Activated CD4-positive, alpha-beta T cell treated with anti-CD3 and anti-CD28 coated beads, Interleukin-2, amount 50 U/mL, for 4 hours (primary cell): ENCODE measurements around the gene ANGEL2.
A peak's percentile ranks its signal among the peaks of the same experiment; 100 is the strongest.
"Not testable (repeated sequence)": the region's sequence is repeated elsewhere in the genome, so short reads cannot be mapped to it uniquely, and the experiment has no call there.

Experiments used
- DNase-seq, 2 experiments: peaks; one replicate each; pipeline ENCODE4 v3.0.0-alpha.2; 2020

Gene ANGEL2, protein sequence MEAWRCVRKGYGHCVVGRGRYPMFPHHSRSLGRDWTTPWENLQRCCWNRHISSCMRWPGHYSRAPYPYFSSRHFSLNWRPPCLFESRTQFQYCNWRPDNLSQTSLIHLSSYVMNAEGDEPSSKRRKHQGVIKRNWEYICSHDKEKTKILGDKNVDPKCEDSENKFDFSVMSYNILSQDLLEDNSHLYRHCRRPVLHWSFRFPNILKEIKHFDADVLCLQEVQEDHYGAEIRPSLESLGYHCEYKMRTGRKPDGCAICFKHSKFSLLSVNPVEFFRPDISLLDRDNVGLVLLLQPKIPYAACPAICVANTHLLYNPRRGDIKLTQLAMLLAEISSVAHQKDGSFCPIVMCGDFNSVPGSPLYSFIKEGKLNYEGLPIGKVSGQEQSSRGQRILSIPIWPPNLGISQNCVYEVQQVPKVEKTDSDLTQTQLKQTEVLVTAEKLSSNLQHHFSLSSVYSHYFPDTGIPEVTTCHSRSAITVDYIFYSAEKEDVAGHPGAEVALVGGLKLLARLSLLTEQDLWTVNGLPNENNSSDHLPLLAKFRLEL

DNA sequence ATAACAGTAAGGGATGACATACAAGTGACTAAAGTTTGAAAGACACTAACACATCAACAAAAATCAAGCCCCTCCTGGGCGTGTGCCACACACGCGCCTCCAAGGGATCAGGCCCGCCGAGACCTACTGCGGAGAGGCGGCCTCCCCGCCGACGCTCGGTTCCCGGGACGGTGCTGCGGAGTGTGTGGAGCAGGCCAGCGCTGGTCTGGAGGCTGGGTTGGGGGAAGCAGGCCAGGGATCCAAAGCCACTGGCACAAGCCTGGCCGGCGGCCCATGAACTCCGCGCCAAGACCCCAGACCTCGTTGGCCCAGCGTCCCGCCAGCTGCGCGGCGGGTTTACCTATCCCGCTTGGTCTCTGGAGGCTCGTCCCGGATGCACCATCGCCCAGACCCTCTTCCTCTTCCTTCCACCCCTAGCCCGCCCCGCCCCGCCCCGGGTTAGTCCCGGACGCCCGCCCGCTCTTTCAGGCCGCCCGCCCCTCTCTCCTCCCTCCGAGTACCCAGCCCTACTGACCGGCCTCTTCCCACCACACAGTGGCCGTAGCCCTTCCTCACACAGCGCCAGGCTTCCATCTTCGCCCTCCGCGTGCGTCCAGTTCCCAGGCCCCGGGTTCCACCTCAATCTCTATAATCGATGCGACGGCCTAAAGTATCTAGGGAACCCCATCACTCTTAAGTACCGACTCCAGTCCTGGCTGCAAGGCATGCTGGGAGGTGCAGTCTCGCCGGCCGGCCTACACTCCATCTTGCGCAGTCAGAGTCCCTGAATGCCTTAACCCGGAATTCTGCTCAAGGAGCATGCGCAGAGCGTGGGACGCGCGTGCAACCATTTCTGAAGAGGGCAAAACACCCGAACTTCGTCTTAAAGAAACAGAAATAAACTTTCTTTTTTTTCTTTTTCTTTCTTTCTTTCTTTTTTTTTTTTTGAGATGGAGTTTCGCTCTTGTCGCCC is at the start of gene ANGEL2:
Gene ANGEL2, minus strand, starts transcription at position 769 of the 952 bp plus-strand sequence. Its CDS starts 196 bp downstream, at position 573.
- DNase-seq = peak; percentile 94 to 96

DNA sequence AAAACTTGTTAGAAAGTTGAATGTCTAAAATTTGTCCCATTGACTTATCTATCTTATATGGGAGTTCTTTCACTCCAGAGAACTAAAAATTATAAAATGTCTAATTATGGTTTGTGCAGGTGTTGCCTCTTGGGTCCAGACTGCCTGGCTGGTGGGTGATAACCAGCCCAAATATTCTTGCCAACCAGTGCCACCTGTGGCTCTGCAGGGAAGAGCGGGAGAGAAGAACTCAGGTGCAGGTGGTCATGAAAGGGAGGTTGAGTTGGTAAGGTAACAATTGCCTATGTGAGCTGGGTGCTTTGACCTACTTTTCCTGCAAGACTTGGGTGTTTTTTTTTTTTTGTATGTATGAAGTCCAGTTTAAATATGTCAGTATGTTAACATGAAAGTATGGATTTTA is 45.6 kb upstream of the ANGEL2 start:
- DNase-seq = no peak

DNA sequence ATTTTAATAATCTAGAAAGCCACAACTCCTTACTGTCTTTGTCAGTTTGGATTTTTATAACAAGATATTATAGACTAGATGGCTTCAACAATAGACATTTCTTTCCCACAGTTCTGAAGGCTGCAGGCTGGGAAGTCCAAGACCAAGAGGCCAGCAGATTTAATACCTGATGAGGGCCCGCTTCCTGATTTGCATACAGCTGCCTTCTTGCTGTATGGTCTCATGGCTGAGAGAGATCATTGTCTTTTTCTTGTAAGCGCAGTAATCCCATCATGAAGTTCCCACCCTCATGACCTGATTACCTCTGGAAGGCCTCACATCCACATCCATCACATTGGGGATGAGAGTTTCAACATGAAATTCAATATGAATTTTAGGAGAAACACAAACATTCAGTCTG is 45.2 kb upstream of the ANGEL2 start:
- no peak for DNase-seq

DNA sequence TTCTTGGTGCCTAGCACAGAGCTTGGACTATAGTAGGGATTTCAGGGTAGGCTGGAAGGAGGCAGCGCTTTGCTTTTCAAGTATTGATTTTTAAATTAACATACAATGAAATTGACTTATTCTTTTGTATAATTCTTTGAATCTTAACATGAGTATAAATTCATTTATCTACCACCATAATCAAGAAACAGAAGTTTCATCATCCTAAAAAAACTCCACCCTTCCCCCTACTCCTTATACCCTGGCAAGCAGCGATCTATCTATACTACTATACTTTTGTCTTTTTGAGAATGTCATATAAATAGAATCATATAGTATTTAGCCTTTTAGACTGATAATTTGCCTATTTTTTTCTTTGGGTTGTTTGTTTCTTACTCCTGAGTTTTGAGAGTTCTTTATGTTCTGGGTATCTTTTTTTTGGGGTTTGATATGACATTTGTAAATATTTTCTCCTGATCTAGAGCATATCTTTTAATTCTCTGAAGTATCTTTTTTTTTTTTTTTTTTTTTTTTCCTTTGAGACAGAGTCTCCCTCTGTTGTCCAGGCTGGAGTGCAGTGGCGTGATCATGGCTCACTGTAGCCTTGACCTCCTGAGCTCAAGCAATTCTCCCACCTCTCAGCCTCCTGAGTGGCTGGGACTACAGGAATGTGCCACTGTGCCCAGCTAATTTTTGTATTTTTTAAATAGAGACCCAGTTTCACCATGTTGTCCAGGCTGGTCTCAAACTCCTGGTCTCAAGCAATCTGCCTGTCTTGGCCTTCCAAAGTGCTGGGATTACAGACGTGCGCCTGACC is 41.8 kb upstream of the ANGEL2 start:
- DNase-seq = no peak

DNA sequence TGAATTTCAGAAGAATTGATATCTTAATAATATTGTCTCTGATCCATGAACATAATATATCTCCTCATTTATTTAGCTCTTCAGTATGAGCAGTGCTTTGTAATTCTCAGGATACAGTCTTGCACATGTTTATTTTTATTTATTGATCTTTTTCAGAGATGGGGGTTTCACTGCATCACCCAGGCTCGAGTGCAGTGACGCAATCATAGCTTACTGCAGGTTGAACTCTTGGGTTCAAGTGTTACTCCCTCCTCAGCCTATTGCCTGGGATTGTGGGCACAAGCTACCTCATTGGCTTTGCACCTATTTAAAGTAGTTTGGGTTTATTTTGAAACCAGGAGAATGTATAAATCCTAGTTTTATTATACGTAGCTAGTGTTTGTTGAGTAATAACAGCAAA is 40.1 kb upstream of the ANGEL2 start:
- DNase-seq = no peak

DNA sequence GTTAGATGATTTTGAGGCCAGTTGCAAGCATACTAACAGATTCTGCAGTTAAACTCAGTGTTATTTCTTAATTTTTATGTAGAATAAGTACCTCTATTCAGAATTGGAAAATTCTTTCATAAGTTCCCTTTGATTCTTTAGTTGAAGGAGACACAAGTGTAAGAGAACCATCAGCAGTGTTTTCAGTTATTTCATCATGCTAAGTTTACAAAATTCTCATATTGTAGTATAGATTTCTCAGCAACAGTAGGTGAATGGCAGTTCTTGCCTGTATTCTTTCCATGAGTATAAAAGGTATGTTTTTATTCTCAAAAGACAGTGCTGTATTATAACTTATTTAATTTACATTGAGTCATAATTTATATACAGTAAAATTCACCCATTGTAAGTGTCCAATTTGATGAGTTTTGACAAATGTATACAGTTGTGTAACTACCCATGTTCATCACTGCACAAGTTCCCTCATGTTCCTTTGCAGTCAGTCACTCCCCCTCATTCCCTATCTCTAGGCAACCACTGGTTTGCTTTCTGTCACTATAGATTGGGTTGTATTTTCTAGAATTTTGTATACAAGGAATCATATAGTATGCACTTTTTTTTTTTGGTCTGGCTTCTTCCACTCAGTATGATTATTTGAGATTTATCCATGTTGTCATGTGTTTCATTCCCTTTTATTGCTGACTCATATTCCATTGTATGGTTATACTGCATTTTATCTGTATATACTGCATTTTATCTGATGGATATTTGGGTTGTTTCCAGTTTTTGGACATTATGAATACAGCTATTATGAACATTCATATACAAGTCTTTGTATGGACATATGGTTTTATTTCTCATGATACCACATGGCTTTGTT is 39.3 kb upstream of the ANGEL2 start:
- DNase-seq = no peak

DNA sequence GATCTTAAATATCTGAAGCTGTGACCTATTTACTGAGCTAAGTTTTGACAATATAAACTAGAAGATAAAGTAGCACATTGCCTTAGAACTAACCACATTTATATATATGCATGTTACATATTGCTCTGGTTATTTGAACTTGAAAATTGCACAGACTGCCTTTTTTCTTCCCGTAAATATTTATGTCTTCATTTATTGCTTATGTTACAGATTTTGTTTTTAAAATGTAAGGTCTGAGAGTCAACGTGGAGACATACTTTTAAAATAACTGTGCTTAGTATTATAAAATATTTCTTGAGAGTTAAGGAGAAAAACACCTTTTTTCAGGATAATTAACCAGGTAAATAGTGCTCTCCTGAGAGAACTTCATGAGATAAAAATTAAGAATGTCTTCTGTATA is 38.5 kb upstream of the ANGEL2 start:
- no peak for DNase-seq

DNA sequence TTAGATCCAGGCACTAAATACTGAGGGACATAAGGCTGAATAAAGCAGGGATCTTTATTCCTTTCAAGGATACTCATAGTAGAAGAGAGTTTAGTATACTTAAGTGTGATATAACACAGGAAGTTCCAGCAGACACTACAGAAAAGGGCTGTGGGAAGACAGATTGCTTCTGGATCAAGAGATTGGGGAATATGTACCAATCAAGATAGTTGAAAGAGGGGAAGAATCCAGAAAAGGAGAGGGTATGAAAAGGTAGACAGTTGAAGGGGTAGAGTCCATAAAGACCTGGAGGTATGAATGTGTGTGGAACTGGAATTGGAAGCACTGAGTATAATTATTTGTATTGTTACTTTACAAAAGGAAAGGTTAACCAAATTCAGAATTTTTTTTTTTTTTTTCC is 37.8 kb upstream of the ANGEL2 start:
- no peak for DNase-seq

DNA sequence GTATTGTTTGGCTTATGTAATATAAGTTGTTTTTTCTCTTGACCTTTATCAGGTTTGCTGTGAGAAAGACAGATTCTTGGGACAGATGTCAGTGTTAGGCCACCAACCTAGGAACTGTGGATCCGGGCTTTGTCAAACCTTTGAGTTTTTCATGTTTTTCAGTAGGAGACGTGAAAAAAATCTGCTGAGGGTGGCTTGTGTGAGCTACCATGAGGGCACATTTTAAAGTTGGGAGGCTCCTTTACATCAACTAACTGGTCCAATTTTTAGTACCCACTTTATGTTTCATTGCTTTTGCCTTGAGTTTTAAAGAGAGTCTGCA is 36.2 kb upstream of the ANGEL2 start:
- DNase-seq = no peak

DNA sequence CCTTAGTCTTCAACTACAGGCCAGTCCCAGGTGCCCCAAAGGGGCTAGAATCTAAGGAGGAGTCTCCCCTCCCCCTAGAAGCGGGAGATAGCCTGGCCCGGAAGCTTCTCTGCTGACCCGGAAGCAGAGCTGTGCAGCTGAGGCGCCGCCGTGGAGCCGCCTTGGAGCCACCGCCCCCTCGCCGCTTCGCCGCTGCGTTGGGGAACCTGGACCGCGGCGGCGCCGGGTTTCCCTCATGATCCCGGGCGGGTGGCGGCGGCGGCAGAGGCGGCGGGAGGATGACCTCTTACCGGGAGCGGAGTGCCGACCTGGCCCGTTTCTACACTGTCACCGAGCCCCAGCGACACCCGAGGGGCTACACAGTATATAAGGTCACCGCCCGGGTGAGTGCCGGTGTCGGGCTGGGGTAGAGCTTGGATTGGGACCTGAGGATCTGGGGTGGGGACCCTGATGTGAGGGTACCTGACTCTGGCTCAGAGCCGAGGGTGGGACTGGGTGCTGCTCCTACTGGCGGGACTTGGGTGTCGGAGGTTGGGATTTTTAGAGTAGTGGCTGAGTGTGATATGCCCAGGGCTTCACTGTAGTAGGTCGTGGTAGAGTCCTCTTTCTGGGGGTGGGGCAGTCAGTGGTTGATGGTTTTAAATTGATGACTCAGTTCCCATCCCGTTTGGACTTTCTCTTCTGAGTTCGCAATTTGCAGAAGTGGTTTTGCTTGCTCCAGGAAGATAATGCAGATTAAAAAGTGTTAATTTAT is 35.6 kb upstream of the ANGEL2 start, which contains the start of gene RPS6KC1:
Gene RPS6KC1, plus strand, starts transcription at position 115 of the 754 bp plus-strand sequence. Its CDS starts 164 bp downstream, at position 279.
- peak; percentile 80 to 81 for DNase-seq

DNA sequence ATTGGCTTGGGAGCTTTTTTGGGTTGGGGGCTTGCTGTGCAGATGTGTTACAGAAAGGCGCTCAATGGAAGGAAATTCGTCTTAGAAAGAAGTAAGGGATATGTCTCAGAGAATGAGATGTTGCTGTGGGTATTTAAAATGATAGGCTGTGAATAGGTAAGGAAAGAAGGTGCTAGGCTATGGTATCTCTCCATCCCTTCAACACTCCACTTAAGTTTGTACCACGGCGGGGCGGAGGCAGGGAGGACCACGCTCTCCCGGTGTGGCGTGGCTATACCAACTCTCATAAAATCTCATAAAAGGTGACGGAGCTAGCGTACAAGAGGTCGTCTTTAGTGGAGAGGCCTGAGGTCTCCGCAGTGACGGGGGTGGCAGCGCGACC is 35.1 kb upstream of the ANGEL2 start:
- DNase-seq = no peak

DNA sequence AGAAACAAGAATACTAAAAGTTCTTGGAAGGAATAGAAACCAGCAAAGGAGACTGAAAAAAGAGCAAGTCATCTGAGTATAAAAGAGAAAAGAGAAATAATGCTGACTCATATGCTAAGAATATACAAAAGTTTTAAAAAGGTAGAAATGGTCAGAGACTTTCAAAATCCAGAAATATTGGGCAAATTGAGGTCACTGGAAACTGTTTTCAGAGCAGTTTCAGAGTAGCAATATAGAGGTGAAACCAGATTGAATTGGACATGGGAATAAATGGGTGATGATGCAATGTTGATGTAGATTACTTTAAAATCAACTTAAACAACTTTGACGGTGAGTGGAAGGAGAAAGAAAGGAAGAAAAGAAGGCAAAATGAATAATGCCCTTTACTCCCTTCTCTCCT is 33.6 kb upstream of the ANGEL2 start:
- no peak for DNase-seq

DNA sequence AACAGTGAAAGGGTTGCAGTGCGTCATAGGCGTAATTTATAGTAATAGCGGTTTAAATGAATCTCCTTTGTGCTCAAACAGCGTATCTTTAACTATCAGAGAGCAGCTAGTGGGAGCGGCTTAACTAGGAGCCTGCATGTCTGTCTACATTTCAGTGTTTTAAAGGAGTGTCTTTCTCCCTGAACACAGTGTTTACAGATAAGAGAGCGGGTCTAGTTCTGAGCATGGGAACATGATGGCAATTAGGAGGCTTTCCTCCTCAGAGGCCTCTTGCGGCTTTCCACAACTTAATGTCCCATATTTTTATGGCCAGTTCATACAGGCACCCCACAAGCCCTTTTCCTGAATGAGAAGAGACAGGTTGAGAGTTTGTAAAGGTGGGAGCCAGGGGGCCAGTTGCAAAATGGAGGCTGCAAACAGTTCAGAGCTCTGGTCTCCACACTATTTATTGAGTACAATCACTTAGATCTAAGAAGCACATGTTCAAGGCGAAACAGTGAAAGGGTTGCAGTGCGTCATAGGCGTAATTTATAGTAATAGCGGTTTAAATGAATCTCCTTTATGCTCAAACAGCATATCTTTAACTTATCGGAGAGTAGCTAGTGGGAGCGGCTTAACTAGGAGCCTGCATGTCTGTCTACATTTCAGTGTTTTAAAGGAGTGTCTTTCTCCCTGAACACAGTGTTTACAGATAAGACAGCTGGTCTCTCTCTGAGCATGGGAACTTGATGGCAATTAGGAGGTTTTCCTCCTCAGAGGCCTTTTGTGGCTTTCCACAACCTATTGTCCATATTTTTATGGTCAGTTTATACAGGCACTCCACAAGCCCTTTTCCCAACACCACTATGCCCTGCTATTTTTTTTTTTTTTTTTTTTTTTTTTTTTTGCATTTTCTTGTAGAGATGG is 29.9 kb upstream of the ANGEL2 start:
- not testable (repeated sequence) for DNase-seq

DNA sequence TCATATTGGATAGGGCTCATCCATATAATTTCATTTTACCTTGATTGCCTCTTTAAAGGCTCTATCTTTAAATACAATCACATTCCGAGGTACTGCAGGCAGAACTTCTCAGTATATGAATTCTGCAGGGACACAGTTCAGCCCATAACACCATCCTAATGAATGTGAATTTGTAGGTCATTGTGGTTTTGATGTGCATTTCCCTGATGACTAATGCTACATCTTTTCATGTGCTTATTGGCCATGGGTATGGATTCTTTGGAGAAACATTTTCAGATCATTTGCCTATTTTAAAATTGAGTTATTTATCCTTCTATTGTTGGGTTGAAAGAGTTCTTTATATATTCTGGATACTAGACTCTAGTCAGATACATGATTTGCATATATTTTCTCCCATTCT is 25.8 kb upstream of the ANGEL2 start:
- DNase-seq = no peak

DNA sequence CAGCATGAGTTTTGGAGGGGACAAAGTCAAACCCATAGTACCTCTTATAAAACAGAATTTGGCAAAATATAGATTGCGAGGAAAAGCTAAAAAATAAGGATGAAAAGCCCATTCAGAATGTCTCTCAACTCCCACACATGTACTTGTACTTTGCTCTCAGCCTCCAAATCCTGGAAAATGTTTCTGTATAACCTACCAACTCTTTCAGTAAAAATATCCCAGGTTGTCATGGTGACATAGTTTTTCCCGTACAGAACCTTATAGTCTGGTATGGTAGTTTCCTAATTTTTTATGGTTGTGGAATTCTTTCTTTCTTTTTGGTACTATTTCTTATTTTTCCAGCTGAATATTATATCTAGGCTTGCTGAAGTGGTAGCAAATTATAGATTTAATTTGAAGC is 19.9 kb upstream of the ANGEL2 start:
- DNase-seq = no peak

DNA sequence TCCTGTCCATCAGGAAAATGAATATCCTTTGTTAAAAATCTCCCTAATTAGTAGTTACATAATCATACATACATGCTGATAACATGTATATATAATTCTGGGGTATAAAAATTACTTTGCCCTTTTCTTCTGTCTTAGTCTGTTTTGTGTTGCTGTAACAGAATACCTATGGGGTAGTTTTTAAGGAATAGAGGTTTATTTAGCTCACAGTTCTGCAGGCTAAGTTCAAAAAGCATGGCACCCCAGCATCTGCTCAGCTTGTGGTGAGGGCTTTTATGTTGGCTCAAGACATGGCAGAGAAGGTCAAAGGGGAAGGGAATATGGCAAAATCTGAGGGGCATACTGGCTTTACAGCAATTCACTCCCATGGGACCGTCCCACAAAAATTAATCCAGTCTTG is 19.0 kb upstream of the ANGEL2 start:
- DNase-seq = no peak

DNA sequence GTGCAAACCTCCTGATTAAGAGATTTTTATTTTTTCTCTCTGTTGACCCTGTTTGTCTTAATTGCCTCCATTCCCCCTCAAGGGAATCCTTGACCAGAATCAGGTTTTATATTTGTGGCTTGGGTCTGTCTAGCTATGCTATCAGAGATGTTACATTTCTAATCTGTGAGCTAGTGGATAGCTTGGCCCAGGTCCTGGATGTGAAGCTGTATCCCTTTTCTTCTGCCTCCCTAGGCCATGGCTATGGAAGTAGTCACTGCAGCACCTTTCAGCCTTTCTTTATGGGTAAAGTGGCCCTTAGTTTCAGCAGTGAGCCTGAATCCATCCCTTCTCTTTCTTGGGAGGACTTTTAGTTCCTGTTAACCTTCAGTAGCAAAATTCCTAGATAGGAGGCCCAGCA is 17.0 kb upstream of the ANGEL2 start:
- no peak for DNase-seq

DNA sequence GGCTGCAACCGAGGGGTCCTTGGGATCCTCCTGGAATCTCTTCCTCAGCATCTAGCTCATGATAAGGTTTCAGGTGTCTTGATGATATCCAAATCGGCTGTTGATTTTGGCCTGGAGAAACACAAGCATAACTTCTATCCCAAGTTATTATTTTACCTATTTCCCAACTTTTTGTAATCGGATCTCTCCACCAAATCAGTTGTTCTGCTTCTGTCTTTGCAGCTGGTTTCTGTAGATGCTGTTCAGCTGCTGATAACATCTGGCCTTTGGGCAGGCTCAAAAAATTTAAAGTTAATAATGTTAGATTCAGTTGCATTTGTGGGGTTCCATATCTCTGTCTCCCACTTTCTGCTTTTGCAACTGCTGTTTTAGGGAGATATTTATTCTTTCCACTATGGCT is 11.4 kb upstream of the ANGEL2 start:
- DNase-seq = not testable (repeated sequence)

DNA sequence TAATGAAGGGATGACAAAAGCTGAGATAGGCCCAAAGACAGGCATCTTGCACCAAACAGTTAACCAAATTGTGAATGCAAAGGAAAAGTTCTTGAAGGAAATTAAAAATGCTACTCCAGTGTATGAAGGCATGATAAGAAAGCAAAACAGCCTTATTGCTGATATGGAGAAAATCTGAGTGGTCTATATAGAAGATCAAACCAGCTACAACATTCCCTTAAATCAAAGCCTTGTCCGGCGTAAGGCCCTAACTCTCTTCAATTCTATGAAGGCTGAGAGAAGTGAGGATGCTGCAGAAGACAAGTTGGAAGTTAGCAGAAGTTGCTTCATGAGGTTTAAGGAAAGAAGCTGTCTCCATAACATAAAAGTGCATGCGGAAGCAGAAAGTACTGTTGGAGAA is 4.3 kb upstream of the ANGEL2 start:
- no peak for DNase-seq

DNA sequence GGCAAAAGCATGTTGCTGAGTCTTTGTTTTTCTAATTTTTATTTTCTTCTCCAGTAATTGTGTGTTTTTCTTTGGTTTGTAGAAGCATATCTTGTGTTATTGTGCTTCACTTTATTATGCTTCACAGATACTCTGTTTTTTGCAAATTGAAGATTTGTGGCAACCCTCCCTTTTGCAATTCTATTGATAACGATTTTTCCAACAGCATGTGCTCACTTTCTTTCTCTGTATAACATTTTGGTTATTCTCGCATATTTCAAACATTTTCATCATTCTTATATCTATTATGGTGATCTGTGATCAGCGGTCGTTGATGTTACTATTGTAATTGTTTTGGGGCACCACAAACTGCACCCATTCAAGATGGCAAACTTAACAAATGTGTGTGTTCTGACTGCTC is 3.8 kb upstream of the ANGEL2 start:
- no peak for DNase-seq
